Smooth muscle cell of the brain vasculature (primary cell): ENCODE data around the gene BASP1.
"Not testable (repeated sequence)": the region's sequence is repeated elsewhere in the genome, so short reads cannot be mapped to it uniquely, and the experiment has no call there.

ENCODE experiments used
- DNase-seq: peaks from one replicate; pipeline ENCODE4 v3.0.0-alpha.2; 2012; ENCODE audit warnings: low read depth, low spot score

Gene BASP1

DNA sequence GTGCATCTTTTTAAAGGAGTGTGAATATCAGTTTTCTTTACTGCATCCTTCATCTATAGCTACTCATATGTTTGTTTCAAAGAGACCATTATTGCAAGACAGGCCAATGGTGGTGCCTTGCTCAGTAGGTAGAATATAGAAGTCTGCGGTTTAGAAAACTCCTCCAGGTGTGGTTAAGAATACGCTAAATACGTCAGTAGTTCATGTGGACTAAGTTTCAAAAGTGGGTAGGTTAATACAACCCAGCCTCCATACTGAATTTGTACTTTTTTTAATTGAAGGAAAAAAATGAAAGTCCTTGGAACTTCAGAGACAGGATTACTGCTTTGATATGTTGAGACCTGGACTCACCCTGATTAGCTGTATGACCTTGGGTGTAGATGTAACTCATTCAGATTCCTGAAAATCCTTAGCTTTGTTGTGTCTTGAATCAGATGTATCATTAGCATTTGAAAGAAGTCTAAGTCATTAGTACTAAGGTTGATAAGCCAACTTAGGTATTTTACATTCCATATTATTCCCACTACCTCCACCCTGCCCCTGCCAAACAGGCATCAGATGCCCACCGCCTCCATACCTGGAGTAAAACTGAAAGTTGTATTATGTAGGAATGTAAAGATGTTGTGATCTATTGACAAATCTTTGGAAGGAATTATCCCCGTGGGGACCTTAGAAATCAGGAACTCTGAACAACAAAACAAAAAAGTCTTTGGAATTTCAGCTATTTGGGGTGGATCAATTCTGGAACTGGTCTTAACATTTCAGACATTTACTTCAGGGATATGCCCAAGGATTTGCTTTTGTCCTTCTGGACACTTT lies 6.1 kb downstream of the BASP1 start:
- no peak for DNase-seq

- DNase-seq = no peak
Measured at GRCh38 chr5:17224858-17225511, 7.6 kb downstream of the BASP1 start.

DNA sequence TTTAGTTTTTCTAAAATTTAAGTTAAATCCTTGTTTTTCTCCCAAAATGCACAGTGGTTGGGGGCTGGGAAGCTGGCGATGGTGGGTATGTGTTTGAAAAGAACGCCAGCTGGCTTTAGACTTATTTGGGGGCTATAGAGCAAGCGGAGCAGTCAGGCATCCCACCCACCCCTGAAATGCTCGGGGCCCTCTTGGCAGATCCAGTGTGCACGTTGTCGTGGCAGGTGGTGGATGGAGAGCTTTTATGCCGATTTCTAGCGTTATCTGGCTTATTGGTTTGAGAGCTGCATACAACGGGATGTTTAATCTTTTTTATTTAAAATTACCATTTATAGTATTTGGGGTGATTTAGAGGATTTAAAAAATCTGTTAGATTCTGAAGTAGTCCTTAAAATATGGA lies 8.1 kb downstream of the BASP1 start:
- DNase-seq = no peak

DNA sequence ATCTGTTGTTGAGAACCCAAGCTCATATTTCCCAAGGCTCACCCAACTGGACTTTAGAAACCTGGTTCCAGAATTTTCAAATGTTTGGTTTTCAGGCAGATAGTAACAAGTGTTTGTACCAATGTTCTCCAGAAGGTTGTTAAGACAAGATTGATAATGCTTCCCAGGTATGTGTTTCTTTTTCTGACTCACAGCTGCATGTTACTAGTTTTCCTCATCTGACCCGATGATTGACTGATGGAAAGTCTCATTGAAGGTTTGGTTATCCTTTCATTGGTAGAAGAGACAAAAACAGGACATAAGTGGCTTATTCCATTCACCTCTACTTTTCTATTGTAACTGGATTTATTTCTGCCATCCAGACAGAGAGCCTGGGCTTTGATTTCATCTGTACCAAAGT lies 10.4 kb downstream of the BASP1 start:
- DNase-seq = no peak

GRCh38 chr5:17228821-17229291 lies 11.4 kb downstream of the BASP1 start:
- DNase-seq = no peak

DNA sequence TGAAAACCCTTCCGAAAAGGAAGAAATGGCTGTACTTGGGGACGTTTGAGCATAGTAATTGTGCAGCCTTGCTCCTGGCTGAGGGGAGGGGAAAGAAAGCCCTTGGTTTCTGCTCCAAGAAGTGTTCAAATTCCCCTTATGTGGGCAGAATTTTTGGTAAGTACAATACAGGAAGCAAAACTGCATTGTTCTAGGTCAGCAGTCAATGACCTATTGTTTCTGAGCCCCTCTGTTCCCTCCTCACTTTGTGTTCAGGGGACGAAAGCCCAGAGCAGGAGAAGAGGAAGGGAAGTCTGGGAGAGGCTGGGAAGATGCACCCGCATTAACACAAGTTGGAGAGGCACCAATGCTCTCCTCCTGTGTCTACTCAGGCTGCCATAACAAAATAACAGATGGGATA lies 11.9 kb downstream of the BASP1 start:
- DNase-seq = no peak

DNA sequence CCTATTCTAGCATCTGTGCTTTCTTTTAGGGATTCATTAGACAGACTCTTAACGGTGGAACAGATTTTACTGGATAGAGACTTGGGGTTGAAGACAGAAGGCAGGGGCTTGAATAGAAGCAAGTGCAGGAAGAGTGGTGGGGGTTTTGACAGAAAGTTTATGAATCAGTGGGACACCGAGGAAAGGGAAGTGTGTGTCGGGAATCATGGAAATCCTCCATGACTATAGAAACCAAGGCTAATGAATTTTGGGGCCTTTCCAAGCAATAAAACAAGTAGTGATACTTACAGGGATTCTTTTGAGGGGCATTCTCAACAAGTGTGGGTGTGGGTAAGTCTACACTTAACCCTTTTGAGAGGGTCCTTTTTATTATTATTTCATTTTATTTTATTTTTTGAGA lies 12.8 kb downstream of the BASP1 start:
- DNase-seq = no peak

- no peak for DNase-seq
Measured at GRCh38 chr5:17230808-17231525, 13.5 kb downstream of the BASP1 start.

DNA sequence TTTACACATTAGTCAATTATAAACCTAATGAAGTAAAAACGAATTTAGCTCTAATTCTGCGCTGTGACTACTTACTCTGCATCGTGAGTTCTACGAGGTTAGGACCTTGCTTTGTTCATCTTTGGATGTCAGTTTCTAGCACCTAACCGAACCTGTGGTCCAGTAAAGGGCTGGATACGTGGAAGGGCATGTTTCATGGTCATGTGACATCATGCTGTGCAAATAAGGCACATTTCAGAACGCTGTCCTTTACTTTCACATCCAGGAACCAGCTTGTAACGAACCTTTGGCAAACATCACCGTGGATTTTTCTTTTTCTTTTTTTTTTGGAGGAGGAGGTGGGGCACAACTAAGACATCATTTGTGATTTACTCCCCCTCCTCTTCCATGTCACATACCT lies 15.0 kb downstream of the BASP1 start:
- no peak for DNase-seq

DNA sequence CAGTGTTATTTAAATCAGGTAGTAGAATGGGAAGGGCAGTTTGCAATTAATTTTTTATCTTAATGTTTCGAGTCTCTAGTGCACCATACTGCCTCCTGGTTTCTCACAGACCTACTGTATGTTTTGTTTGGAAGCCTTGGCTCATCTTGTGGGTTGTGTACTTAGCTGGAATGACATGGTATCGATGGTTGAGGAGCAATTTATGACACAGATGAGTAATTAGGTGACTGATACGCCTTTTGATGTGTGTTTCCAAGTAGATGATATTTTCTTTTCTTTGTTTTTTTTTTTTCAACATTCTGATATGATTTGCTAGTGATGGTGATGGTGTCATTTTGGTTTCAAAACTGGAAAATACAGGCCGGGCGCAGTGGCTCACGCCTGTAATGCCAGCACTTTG lies 16.1 kb downstream of the BASP1 start:
- DNase-seq = no peak

DNA sequence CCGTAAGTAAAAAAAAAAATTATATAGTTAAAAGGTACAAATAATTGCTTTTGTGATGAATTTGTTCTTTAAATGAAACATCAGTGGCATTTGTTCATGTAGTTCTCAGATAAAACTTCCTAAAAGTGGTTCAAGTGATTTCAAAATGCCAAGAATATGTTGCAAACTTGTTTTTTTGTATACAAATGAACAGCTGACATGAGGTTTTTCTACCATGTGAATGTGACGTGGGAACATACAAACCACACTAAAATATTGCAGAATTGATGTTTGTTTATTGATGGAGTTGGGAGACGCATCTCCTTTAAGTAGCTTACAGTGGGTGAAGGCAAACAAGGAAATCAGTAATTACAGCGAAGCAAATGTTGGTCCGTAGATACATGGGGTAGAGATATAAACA lies 16.9 kb downstream of the BASP1 start:
- DNase-seq = no peak

DNA sequence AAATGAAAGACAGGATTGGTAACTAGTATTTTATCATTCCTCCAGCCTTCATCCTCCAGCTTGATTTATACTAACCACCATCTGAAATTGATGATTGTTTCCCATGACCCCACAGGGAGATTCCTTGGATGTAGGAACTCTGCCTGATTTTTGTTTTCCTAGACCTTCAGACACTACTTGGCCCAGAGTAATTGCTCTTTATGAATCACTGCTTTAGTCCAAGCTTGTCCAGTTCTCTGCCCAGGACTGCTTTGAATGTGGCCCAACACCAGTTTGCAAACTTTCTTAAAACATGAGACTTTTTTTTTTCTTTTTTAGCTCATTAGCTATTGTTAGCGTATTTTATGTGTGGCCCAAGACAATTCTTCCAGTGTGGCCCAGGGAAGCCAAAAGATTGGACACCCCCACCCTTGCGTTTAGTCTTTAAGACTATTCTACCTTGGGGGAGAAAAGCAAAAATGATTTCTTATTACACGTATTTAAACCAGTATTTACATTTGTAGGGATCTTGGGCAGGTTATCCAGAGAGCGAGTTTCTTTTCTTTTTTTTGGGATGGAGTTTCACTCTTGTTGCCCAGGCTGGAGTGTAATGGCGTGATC lies 18.4 kb downstream of the BASP1 start:
- no peak for DNase-seq

- DNase-seq = no peak
Measured at GRCh38 chr5:17238521-17239041, 21.1 kb downstream of the BASP1 start.

DNA sequence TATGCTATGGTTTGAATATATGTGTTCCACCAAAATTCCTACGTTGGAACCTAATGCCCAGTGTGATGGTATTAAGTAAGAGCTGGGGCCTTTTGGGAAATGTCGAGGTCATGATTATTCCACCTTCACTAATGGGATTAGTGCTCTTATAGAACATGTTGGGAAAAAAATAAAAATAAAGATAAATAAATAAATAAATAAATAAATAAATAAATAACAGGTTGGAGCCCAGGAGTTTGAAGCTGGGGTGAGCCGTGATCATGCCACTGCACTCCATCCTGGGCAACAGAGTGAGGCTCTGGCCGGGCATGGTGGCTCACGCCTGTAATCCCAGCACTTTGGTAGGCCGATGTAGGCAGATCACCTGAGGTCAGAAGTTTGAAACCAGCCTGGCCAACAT lies 22.5 kb downstream of the BASP1 start:
- no peak for DNase-seq

- no peak for DNase-seq
Measured at GRCh38 chr5:17240487-17240886, 23.1 kb downstream of the BASP1 start.

DNA sequence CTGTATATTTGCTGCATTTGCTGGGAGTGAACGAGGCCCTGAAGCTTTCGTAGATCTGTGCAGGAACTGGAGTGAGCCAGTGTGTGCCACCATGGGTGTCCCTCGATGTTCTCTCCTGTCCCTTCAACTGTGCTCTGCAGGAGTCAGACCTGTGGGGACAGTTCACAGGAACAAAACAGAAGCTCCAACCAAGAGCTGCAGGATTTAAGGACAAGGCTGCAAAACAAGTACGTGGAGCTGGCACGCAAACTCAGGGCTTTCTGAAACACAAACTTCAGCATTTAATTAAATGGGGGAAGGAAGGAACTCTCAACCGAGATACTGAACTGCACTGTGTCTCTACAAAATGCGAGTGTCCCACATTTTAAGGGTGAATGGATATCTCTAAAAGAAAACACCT lies 24.2 kb downstream of the BASP1 start:
- no peak for DNase-seq

GRCh38 chr5:17243287-17244063 lies 26.0 kb downstream of the BASP1 start:
- no peak for DNase-seq

DNA sequence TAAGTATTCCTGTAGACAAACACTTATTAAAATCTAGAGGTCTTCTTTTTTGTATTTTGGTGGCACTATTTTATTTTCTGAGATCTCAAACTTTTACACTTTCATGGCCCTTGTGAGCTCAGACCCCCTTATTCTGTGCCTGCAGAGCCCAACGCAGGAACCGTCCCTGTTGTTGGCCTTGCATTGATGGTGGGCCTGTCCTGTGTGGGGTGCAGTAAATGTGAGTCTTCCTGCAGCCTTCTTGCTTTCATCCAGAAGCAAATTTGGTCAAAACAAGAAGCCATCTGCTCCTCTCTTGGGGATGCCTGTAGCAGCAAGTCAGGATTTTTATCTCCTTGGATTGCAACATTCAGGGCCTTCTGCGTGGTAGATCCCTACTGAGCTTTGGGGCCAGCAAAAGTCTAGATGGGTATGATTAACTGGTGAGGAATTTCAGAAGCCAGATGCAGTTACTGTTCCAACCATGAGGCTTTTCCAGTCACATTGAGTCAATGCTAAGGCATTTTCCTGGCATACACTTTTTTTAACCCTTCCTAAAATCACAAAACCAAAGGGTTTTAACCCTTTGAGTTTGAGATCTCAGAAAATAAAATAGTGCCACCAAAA lies 31.7 kb downstream of the BASP1 start:
- DNase-seq = peak; percentile 86

GRCh38 chr5:17249841-17250240 lies 32.4 kb downstream of the BASP1 start:
- not testable (repeated sequence) for DNase-seq

GRCh38 chr5:17252543-17252942 lies 35.1 kb downstream of the BASP1 start:
- no peak for DNase-seq
